Keratinocyte (primary cell): ENCODE results near the gene WAS.

Experiments
- EZH2 ChIP-seq: IDR thresholded peaks from one replicate; pipeline ENCODE4 v1.6.1; 2012; ENCODE audit warnings: inconsistent platforms, mild to moderate bottlenecking, low read length, moderate library complexity
- TF ChIP-seq, protein P1 (sequence below), 3 experiments: IDR thresholded peaks in 1 of 3; conservative IDR thresholded peaks in 1 of 3; optimal IDR thresholded peaks in 1 of 3; 2 replicates in 2 of 3; 3 replicates in 1 of 3; pipeline versions ENCODE3 to v1.5.1; 2011; ENCODE audit warnings: low read length in 3 of 3, mild to moderate bottlenecking in 3 of 3, moderate library complexity in 2 of 3, control low read depth in 1 of 3, inconsistent platforms in 1 of 3; ENCODE audit not compliant: insufficient read depth in 2 of 3; ENCODE audit errors: extremely low read depth in 1 of 3

DNA sequence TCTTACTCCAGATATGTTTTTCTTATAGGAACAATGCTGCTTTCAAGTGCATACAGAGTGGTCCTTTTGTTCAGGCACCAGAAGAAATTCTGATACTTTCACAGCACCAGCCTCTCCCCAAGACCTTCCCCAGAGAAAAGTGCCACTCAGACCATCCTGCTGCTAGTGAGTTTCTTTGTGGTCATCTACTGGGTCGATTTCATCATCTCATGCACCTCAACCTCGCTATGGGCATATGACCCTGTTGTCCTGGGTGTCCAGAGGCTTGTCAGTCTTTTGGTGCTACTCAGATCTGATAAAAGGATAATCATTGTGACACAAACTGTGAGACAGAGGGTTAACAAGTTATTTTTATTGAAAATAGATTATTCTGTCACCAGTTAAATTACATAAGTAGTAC, 46.8 kb upstream of the WAS start:
- TF ChIP-seq EZH2 = no peak
- TF ChIP-seq, protein P1, sequence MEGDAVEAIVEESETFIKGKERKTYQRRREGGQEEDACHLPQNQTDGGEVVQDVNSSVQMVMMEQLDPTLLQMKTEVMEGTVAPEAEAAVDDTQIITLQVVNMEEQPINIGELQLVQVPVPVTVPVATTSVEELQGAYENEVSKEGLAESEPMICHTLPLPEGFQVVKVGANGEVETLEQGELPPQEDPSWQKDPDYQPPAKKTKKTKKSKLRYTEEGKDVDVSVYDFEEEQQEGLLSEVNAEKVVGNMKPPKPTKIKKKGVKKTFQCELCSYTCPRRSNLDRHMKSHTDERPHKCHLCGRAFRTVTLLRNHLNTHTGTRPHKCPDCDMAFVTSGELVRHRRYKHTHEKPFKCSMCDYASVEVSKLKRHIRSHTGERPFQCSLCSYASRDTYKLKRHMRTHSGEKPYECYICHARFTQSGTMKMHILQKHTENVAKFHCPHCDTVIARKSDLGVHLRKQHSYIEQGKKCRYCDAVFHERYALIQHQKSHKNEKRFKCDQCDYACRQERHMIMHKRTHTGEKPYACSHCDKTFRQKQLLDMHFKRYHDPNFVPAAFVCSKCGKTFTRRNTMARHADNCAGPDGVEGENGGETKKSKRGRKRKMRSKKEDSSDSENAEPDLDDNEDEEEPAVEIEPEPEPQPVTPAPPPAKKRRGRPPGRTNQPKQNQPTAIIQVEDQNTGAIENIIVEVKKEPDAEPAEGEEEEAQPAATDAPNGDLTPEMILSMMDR (optimal IDR thresholded peaks at IDR 0.05 in 1 of 3, IDR thresholded peaks at IDR 0.05 in 1 of 3, conservative IDR thresholded peaks at IDR 0.05 in 1 of 3; ENCODE audit: extremely low read depth in 1 of 3, insufficient read depth in 2 of 3, low read length in 3 of 3) = no peak
